Caki2 (cell line): ENCODE measurements around the gene LBH. TPM values are rescaled to one million over a fixed set of nuclear protein-coding genes. Genes with fewer than 3 reads are reported as not detected.

Source experiments
- DNase-seq: peaks from one replicate; pipeline ENCODE4 v3.0.0-alpha.2; 2015; ENCODE audit warnings: low read depth
- in situ Hi-C: cut with HindIII; loops from 2 replicates; pipeline ENCODE4 v1.10.0; 2016; ENCODE audit warnings: low sequenced_read_pairs, low pct_unique_long_range_greater_than_20kb, mixed read lengths
- total RNA-seq: library from RNA; depleted of rRNA; stranded (reverse); fragments of >200 nt; shearing (Covaris generic); gene quantifications from 2 replicates; pipeline ENCODE4 v1.2.3, GENCODE V29; 2014; ENCODE audit warnings: low replicate concordance; rRNA removed

Gene LBH
- total RNA-seq, result 99.1 and 128 TPM in 2 replicates

DNA sequence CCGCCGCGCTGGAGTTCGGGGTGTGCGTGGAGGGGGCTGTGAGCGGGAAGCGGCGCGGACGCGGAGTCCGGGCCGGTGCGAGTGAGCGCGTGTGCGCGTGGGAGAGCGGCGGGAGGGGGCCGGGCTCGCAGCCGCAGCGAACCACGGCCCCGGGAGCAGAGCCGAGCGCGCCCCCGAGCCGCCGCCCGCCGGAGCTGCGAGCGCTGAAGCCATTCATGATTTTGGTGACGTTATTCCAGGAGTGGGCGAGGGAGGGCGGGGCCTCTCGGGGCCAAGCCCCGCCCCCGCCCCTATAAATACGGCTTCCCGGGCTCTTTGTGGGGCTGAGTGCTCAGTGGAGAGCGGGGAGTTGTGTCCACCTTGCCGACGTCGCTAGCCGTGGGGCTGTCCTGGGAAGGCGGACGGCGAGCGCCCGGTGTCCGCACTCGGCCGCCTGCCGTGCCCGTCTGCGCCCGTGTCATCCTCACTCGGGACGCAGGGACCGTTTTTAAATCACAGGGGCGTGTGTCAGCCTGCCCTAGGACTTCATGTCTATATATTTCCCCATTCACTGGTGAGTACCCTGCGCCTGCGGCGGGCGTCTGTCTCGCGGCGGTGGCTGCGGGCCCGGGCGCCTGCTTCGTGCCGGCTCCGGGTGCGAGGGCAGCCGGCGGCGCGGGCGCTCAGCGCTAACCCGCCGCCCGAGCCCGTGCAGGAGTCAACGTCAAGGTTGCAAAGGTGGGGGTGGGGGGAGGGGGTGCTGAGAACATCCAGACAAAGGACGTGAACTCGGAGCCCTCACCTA lies at the start of gene LBH:
Gene LBH (plus strand): TSS at position 323 of the 784 bp plus-strand sequence. CDS start 205 bp downstream, at position 528.
- in situ Hi-C loops, result loop anchor here (10.0 kb wide), 1 partner anchor 133 kb away; no protein-coding TSS in a partner anchor
- DNase-seq, result peak; percentile 91

DNA sequence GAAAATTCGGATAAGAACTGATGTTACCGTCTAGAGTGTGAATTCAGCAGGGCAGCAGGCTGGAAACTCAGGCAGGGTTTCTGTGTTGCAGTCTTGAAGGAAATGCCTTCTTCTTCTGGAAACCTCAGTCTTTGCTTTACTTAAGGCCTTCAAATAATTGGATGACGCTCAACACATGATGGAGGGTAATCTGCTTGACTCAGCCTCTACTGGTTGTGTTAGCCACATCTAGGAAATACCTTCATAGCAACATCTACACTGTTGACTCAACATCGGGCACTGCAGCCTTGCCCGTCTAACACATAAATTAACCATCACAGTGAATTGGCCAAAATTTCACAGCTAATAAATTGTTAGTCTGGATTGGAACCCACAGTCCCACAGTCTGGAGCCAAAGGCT lies 47.3 kb upstream of the LBH start:
- in situ Hi-C loops, result no loop called here
- DNase-seq, result no peak

DNA sequence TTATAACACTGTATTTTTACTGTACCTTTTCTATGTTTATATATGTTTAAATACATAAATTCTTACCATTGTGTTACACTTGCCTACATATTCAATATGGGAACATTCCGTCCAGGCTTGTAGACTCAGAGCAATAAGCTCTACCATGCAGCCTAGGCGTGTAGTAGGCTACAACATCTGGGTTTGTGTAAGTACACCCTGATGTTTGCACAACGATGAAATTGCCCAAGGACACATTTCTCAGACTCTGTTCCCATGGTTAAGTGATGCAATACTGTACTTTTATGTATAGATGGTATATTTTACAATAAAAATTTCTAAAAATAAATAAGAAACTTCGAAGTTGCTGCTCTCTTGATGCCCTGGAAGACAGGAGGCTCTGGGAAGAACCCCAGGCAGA lies 46.2 kb upstream of the LBH start:
- no peak for DNase-seq
- in situ Hi-C loops, result no loop called here

DNA sequence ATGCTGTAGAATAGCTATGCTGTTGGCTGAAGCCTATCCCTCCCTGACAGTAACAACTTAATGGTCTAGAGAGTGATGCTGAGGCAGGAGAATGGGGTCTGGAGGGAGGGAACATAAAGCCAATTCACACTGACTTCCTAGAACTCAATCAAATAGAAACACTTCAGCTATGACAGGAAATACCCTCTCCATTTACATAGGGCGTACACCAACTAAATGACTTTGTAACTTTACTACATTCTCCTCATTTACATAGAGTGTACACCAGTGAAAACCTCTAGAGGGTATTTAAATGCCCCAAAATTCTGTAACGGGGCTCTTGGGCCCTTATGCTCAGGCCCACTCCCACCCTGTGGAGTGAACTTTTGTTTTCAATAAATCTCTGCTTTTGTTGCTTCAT lies 43.0 kb upstream of the LBH start:
- in situ Hi-C loops, result no loop called here
- no peak for DNase-seq

DNA sequence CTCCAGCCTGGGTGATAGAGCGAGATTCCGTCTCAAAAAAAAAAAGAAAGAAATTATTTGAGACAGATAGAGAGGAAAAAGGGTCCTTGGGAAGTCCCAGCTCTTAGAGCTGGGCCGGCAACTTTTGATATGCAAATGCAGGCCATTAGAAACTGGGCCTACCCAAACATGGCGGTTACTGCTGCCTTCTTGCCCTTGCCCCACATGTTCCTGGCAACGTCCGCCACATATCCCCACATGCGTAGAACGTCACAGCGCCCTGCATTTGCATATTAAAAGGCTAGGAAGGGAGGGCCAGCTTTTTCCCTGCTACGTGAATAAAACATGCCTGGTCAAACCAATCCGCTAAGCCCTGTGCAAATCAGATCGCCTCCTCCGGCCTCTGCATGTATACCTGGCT lies 40.7 kb upstream of the LBH start:
- DNase-seq, result no peak
- in situ Hi-C loops, result no loop called here

DNA sequence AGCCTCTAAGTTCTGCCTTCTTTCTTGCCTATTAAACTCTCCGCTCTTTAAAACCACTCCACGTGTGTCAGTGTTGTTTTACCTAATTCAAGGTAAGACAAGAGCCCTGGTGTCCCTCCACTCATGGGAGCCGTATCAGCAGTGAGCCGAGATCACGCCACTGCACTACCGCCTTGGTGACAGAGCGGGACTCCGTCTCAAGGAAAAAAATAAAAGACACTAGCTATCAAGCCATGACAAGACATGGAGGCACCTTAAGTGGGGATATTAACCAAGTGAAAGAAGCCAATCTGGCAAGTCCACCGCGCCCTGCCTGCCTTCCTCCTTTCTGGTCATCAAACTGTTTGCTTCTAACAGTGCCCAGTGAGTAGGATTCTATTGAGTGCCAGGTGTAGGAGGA lies 40.2 kb upstream of the LBH start:
- DNase-seq, result no peak
- in situ Hi-C loops, result no loop called here

DNA sequence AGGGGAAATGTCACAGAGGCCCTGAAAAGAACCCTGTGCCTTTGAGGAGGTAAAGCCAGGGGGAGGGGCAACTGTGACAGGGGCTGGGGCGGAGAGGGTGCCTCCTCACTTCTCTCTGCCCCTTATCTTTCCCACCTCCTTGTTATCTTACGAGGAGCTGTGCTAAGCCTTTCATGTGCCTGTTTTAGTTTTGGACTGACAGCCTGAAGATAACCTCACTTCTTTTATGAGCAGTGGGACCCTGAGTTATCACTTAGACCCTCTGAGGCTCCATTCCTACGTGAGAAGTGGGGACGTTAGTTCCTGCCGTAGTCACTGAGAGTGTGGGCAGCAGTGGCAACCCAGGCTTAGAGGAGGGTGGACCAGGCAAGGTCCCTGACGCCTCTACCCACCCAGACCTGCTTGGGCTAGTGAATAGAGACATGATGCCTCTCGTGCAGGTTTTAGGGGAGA lies 39.5 kb upstream of the LBH start:
- in situ Hi-C loops, result no loop called here
- no peak for DNase-seq

DNA sequence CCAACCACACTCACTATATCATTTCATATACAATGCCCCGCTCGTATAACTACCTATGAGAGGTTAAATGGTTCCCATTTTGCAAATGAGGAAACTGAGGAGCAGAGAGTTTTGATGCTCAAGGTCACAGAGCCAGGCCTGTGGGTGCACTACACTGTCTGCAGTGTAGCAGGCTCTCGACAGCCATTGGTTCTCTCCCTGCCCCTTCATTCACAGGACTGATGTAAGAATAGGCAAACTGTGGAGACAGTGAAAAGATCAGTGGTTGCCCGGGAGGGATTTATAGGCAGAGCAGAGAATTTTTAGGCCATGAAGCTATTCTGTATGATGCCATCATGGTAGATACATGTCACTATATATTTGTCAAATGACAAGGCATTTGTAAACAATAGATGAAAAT lies 39.0 kb upstream of the LBH start:
- in situ Hi-C loops, result no loop called here
- DNase-seq, result no peak

DNA sequence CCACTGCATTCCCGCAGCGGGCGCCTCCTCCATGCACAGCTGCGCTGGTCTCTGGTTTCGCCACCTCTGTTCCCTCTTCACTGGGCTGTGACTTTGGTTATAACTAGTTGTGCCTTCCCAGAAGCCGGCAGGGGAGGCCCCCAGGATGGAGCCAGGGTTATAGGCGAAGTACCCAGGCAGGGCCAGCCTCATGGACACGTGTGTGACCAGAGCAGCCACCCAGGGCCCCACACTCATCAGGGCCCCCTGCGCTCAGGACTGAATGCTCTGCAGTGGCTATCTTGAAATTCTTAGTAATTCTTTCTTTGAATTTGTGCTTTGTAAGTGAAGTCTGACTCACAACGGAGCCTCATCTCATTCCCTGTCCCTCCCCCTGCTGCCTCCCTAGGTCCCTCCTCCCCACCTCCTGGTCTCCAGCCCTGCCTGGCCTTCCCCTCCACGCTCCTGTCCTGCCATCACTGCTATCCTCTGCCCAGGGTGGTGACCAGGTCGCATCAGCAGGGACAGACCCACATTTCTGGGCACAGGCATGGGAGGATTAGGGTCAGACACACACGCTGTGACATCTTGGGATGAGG lies 38.1 kb upstream of the LBH start:
- in situ Hi-C loops, result no loop called here
- no peak for DNase-seq

DNA sequence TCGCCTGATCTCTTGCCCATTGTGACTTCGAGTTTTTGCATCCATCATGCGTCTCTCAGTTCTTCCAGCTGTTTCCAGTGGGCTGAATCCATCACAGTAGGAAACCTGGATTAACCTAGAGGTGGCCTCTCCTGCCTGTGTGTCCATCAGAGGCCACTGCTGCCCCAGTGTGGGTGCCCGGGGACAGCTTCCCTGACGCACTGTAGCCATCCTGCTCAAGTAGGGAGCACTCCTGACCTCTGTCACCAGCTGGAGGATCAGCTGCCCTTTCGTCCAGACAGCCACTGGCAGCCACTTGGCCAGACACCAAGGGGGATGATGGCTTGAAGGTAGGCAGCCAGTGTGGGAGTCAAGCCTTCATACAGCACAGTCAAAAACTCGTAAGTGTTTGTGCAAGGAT lies 36.9 kb upstream of the LBH start:
- in situ Hi-C loops, result no loop called here
- no peak for DNase-seq

DNA sequence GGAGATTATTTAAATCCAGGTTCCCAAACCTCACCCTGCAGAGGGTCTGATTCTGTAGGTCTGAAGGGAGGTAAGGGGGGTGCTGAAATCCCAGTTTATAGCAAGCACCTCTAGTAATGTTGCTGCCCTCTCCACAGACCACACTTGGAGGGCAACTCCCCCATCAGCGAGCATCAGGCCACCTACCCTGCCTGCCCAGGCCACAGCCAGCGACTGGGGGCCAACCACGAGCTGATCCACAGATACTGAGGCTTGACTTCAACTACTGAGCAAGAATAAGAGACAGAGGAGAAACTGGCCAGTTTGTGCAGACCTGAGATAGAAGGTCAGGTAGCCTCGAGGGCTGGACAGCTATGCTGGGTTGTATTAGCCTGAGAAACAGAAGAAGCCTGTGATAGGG lies 36.3 kb upstream of the LBH start:
- in situ Hi-C loops, result no loop called here
- no peak for DNase-seq

DNA sequence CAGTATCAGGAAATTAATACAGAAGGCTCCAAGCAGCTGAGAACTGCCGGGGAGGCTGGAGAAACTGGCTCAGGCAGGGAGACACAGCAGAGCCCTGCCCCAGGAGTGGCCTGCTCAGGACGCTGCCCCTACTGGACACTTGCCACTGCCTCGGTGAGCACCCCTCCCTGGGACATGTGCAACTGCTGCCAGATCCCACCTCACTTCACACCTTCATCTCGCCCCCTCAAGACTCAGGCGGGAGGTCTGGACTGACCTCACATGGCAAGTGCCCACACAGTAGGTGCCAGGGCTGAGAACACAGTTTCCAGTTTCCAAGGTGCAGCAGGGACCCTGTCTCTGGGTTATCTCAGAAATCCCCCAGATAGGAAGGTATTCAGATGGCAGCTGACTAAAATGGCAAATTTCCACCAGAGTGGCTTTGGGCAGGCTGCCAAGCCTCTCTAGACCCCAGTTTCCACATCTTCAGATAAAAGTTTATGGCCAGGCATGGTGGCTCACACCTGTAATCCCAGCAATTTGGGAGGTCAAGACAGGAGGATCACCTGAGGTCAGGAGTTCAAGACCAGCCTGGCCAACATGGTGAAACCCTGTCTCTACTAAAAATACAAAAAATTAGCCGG lies 33.7 kb upstream of the LBH start:
- no peak for DNase-seq

DNA sequence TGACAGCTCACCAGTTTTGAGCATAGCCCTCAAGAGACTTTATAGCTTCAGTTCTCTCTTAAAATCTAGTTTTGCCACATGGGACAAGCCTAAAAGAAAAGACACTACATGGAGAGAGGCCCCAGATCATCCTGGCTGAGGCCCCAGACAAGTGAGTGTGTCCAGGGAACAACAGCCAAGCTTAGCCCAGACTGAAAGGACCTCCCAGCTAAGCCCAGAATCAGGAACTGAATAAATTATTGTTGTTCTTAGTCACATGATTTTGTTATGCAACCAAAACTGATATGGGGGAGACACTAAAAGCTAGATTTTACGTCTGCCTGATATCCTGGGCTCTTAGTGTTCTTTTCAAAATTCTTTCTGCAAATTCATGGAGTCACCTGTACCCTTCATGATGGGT lies 29.3 kb upstream of the LBH start:
- in situ Hi-C loops, result no loop called here
- no peak for DNase-seq

More for the DNA sequence above, 33.7 kb upstream of the LBH start:
- in situ Hi-C loops, result no loop called here

DNA sequence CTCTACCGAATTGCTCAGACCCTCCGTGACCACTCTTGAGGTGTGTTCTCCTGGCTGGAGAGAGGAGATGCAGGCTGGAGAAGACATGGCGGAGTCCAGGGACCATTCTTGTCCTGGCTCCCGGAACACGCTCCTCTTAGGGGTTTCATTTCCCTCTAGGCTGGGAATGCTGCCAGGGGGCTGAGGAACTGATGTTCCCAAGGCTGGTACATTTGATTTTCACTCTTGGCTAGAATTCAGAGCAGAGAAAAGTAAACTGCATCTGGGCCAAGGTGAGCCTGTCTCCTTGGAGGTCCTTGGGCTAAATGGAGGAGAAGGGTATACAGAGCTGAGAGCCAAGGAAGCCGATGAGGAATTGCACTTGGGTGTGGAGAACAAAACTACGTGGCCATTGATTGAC lies 28.2 kb upstream of the LBH start:
- in situ Hi-C loops, result no loop called here
- DNase-seq, result no peak

DNA sequence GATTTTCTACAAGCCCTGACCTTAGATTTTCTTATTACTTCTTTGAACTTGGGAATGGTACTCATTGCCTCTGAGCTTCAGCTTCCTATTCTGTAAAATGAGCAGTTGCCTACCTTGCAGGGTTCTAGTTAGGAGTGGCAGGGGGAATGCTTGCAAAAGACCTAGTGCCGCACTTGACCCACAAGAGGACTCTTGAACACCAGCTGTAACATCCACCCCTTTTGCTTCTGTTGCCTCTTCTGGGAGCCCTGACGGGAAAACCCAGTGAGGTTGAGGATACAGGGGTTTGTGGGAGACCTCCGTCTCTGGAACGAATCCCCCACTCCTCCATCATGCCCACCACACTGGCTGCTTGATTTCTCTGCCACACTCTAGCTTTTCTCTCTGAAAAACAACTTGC lies 27.1 kb upstream of the LBH start:
- no peak for DNase-seq
- in situ Hi-C loops, result no loop called here

DNA sequence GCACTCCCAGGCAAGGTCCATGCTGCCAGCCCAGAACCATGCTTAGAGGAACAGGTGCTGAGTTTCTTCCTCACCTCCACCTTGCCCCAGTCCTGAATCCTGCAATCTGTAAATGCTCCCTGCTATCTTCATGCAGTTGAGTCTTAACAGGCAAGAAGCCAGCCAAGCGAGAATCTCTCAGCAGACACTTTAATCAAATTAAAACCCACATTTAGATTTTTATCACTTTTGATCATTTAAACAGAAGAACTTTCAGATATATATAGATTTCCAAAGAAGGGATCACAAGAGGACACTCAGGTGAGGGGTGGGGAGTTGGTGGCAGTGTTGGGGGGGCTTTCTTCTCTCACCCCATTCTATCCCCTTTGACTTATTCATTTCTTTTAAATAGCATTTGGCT lies 25.9 kb upstream of the LBH start:
- no peak for DNase-seq
- in situ Hi-C loops, result no loop called here

DNA sequence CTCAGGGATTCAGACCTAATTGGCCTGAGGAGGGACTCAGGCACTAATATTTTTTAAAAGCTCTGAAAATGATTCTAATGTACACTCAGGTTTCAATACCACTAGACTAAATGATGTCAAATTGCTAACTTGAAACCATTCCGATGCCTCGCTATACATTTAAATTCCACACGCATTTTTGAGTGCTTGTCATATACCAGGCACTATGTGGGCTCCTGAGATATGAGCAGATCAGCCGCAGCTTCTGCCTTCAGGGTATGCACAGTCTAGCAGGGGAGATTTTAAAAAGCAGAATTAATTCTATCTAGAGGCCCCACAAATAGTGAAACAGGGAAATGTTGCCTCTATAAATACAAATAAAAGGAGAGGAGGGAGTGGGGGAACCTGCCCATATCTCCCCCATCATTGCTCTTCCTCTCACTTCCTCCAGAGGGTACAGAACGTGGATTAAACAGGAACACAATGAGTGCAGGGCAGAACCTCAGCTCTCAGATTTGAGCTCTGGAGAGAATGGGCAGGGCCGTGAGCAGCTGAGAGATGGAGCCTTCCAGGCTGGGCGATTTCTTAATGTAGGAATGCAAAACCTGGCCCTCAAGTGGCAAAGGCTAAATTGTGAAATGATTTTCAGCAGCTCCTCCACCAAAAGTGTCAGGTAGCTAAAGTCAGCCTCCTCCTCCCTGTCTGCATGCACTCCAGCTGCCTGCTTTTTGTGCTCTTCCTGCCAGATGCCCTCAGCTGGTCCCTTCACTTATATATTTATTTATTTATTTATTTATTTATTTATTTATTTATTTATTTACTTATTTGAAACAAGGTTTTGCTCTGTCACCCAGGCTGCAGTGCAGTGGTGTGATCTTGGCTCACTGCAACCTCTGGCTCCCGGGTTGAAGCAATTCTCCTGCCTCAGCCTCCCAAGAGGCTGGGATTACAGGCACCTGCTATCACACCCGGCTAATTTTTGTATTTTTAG lies 24.6 kb upstream of the LBH start:
- DNase-seq, result no peak
- in situ Hi-C loops, result no loop called here

DNA sequence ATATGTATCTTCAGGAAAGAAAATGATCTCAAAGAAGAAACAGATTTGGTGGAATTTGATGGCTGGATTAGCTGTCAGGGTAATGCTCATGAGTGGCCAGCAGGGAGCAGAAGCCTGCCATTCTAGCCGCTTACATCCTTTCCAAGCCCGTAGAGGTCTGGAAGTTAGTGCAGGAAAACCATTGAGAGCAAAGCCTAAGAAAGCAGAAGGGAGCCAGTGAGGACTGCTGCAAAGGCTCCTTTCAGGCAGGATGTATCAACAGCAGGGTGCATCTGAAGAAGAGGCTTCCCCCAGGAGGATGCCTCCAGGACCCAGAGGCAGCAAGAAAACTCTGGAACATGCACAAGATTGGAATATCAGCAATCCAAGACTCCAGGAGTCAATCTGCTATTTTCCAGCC lies 22.9 kb upstream of the LBH start:
- peak; percentile 53 for DNase-seq
- in situ Hi-C loops, result no loop called here
